ENCODE data around the gene DHX8.

GRCh38 chr17:43517161-43517560, 33.4 kb downstream of the DHX8 start:
- TF ChIP-seq CTCF (conservative IDR thresholded peaks at IDR 0.05 in 1 of 2, IDR thresholded peaks at IDR 0.05 in 1 of 2; ENCODE audit: extremely low read depth in 1 of 2, insufficient read depth in 1 of 2, low read depth in 1 of 2, low read length in 2 of 2) (no peak), EZH2 (IDR thresholded peaks at IDR 0.05; ENCODE audit: borderline replicate concordance, low read length) (no peak)
